Type B pancreatic cell (in vitro differentiated cells): ENCODE measurements around the gene COCH. TPM values are rescaled to one million over a fixed set of nuclear protein-coding genes. Genes with fewer than 3 reads are reported as not detected.
A peak's percentile ranks its signal among the peaks of the same experiment; 100 is the strongest.

ENCODE experiments used
- DNase-seq: peaks from one replicate; pipeline ENCODE4 v3.0.0; 2021; ENCODE audit warnings: mixed read lengths; ENCODE audit not compliant: unreplicated experiment; ENCODE audit errors: extremely low spot score
- H3K27ac Mint-ChIP-seq: 2 replicates; pipeline ENCODE4 v1.8.0; 2021; ENCODE audit warnings: mild to moderate bottlenecking, mixed read lengths
- H3K27me3 Mint-ChIP-seq: 2 replicates; pipeline ENCODE4 v1.8.0; 2021; ENCODE audit warnings: mixed read lengths
- H3K36me3 Mint-ChIP-seq: 2 replicates; pipeline ENCODE4 v1.8.0; 2021; ENCODE audit warnings: mixed read lengths
- H3K4me1 Mint-ChIP-seq: one replicate; pipeline ENCODE4 v1.8.0; 2021; ENCODE audit warnings: mixed read lengths; ENCODE audit not compliant: unreplicated experiment
- H3K4me3 Mint-ChIP-seq: 2 replicates; pipeline ENCODE4 v1.8.0; 2021; ENCODE audit warnings: mild to moderate bottlenecking, mixed read lengths
- H3K9me3 Mint-ChIP-seq: 2 replicates; pipeline ENCODE4 v1.8.0; 2021; ENCODE audit warnings: mixed read lengths
- CTCF ChIP-seq: fragments of 200-600 bp; sonication (generic); conservative IDR thresholded peaks from 2 replicates; pipeline ENCODE4 v1.5.0; 2021; ENCODE audit warnings: antibody characterized with exemption, mild to moderate bottlenecking
- long read RNA-seq: library from polyadenylated mRNA; unstranded; transcript quantifications from one replicate; pipeline ENCODE4 v2.0.0, GENCODE V29; 2020
- total RNA-seq: library from RNA; stranded (reverse); gene quantifications from 2 replicates; pipeline ENCODE4 v1.2.1, GENCODE V29; 2021; ENCODE audit warnings: low replicate concordance

The COCH gene
- total RNA-seq: 5.9 and 8.5 TPM in 2 replicates
- long read RNA-seq, transcript COCH-202 (12 exons, 2,571 nt): major isoform, 32 of 60 reads
- long read RNA-seq, transcript COCH-214 (11 exons, 2,884 nt): minor isoform, 14 of 60 reads
- long read RNA-seq, partial matches to known transcripts: 5 of 60 reads
- long read RNA-seq, other reads (novel, unspliced or antisense): 9 of 60 reads

DNA sequence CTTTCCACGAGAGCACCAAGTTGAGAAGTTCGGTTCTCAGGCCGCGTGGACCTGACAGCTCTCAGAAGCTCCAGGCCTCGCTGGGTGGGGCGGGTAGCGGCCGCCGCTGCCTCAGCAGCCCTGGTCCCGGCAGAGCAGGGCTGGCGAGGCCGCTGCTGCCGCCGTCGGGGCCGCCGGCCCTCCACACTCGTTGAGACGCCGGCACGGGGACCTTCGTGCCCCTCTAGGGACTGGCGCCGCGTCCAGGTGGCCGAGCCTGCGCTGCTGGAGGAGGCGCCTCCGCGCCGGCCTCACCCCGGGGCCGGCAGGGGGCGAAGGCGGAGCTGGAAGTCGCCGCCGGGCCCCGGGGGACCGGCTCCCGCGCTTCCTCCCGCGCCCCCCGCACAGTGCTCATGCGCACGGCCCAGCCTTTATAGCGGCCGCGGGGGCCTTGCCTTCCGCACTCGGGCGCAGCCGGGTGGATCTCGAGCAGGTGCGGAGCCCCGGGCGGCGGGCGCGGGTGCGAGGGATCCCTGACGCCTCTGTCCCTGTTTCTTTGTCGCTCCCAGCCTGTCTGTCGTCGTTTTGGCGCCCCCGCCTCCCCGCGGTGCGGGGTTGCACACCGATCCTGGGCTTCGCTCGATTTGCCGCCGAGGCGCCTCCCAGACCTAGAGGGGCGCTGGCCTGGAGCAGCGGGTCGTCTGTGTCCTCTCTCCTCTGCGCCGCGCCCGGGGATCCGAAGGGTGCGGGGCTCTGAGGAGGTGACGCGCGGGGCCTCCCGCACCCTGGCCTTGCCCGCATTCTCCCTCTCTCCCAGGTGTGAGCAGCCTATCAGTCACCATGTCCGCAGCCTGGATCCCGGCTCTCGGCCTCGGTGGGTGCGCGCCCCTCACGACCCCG is at the start of gene COCH:
COCH (plus strand) TSS at position 440 of the 879 bp plus-strand sequence; CDS start at position 820, 380 bp downstream.
- no peaks in the 10 kb centered on the region for H3K9me3 Mint-ChIP-seq
- H3K27me3 Mint-ChIP-seq: peaks cover 67% of the 10 kb centered on the region
- H3K36me3 Mint-ChIP-seq: no peaks in the 10 kb centered on the region
- H3K4me3 Mint-ChIP-seq: peak within 1 kb of the TSS; percentile 87
- H3K4me1 Mint-ChIP-seq: peaks cover 9% of the 10 kb centered on the region
- TF ChIP-seq CTCF: peak; percentile 69
- DNase-seq: peak; percentile 70
- no peak within 1 kb of the TSS for H3K27ac Mint-ChIP-seq

DNA sequence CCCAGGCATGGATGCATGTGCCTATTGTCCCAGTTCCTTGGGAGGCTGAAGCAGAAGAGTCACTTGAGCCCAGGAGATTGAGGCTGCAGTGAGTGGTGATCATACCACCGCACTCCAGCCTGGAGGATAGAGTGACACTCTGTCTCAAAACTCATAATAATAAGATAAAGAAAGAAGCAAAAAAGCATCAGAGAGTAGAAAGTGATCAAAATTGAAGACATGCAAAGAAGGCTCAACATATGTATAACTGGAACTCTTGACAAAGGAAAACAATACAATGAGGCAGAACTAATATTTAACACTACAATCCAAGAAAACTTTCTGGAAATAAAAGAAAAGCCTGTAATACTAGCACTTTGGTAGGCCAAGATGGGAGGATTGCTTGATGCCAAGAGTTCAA is 48.3 kb upstream of the COCH start:
- Mint-ChIP-seq H3K4me3 (no peak overlapping the region), H3K9me3 (no peaks in the 10 kb centered on the region), H3K27ac (no peak overlapping the region), H3K36me3 (no peaks in the 10 kb centered on the region), H3K4me1 (no peaks in the 10 kb centered on the region), H3K27me3 (no peaks in the 10 kb centered on the region)
- no peak for TF ChIP-seq CTCF
- DNase-seq: no peak

- no peak for TF ChIP-seq CTCF
- no peak overlapping the region for H3K4me3 Mint-ChIP-seq
- H3K27ac Mint-ChIP-seq: no peak overlapping the region
- no peak for DNase-seq
- no peaks in the 10 kb centered on the region for H3K4me1 Mint-ChIP-seq
- H3K36me3 Mint-ChIP-seq: no peaks in the 10 kb centered on the region
- peaks cover 2% of the 10 kb centered on the region for H3K9me3 Mint-ChIP-seq
- H3K27me3 Mint-ChIP-seq: no peaks in the 10 kb centered on the region
Measured at GRCh38 chr14:30829853-30830252, 44.5 kb upstream of the COCH start.

GRCh38 chr14:30834353-30834752 is 40.0 kb upstream of the COCH start:
- H3K9me3 Mint-ChIP-seq: peaks cover 8% of the 10 kb centered on the region
- no peak overlapping the region for H3K27ac Mint-ChIP-seq
- peaks cover 3% of the 10 kb centered on the region for H3K27me3 Mint-ChIP-seq
- no peak for TF ChIP-seq CTCF
- DNase-seq: no peak
- H3K36me3 Mint-ChIP-seq: no peaks in the 10 kb centered on the region
- H3K4me3 Mint-ChIP-seq: no peak overlapping the region
- no peaks in the 10 kb centered on the region for H3K4me1 Mint-ChIP-seq

DNA sequence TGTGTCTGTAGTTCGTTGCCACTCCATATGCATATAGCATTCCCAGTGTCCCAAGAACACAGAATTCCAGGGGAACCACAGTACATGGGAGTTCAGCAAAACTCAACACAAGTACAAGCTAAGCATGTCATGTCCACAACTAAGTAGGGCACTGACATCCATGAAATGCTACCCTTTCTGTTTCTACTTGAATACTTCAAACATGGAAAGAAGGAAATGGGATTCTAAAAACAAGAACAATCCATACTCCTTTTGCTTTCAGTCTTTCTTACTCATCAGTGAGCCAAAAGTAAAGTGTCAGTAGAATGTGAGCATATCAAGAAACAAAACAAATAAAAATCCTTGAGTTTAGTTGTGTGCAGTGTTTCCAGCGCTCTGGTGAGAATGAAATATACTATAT is 36.0 kb upstream of the COCH start:
- TF ChIP-seq CTCF: no peak
- Mint-ChIP-seq H3K9me3 (peaks cover 8% of the 10 kb centered on the region), H3K36me3 (no peaks in the 10 kb centered on the region), H3K4me1 (no peaks in the 10 kb centered on the region), H3K4me3 (no peak overlapping the region), H3K27me3 (peaks cover 3% of the 10 kb centered on the region), H3K27ac (no peak overlapping the region)
- no peak for DNase-seq
